ENCODE measurements around the gene S100A1.

S100A1 gene

DNA sequence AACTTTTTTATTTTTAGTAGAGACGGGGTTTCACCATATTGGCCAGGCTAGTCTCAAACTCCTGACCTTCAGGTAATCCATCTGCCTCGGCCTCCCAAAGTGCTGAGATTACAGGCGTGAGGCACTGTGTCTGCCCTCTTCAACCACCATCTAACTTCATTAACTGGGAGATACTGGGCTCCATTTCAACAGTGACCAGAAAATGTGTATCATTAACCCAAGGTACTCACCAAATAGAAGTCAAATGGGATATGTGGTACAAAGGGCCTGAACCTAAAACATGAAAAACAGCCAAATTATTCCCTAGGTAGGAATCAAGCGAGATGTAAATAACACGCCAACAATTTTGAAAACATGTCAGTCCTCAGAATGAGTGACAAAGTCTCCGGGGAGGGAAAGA, 41.4 kb downstream of the S100A1 start:
- DNase-seq (ENCODE audit: low read depth, low spot score), result no peak
- CTCF ChIA-PET, result interaction anchor here (0.8 to 2.5 kb wide), 4 partner anchors 8 to 159 kb away, joined by 3 to 8 read pairs (median 6); partner anchors contain the start of genes NPR1 and SNAPIN
- peak overlapping the region; percentile 89 for H3K4me3 ChIP-seq (ENCODE audit: low read depth, low read length)
- POLR2A ChIA-PET, result no interaction called here
- TF ChIP-seq, protein P1, sequence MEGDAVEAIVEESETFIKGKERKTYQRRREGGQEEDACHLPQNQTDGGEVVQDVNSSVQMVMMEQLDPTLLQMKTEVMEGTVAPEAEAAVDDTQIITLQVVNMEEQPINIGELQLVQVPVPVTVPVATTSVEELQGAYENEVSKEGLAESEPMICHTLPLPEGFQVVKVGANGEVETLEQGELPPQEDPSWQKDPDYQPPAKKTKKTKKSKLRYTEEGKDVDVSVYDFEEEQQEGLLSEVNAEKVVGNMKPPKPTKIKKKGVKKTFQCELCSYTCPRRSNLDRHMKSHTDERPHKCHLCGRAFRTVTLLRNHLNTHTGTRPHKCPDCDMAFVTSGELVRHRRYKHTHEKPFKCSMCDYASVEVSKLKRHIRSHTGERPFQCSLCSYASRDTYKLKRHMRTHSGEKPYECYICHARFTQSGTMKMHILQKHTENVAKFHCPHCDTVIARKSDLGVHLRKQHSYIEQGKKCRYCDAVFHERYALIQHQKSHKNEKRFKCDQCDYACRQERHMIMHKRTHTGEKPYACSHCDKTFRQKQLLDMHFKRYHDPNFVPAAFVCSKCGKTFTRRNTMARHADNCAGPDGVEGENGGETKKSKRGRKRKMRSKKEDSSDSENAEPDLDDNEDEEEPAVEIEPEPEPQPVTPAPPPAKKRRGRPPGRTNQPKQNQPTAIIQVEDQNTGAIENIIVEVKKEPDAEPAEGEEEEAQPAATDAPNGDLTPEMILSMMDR (IDR thresholded peaks at IDR 0.05; ENCODE audit: insufficient read depth, low read length, missing control alignments), result no peak

DNA sequence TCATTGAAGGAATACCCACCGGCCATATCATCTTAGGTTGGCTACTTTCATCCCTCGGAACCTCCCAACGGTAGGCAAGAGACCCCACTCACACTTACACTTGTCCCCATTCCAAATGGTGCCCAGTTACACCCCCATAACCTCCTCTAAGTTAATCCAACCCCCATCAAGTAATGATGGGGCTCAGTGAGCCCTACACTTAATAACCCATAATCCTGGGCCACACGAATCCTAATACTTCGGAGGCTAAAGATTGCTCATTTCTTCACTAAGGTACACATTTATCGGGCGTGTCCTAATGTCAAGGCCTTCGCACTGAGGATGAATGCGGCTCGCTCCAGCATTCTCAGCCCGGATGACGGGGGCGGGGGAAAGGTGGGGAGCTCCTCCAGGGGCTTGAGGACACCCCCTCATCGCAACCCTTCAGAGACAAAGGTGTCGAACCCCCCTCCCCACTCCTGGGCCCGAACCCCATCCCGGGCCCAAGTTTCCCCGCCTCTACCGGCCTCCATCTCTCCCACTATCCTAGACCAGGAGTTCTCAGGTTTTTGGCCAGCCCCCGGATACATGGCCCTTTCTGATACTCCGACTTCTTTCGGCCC, 42.1 kb downstream of the S100A1 start:
- ChIA-PET POLR2A (no interaction called here), CTCF (interaction anchor here (0.9 to 2.6 kb wide), 4 partner anchors 98 to 316 kb away, joined by 3 to 14 read pairs (median 8); partner anchors contain the start of gene RAB13)
- TF ChIP-seq, protein P1 (IDR thresholded peaks at IDR 0.05; ENCODE audit: insufficient read depth, low read length, missing control alignments), result no peak
- peak overlapping the region; percentile 89 for H3K4me3 ChIP-seq (ENCODE audit: low read depth, low read length)
- DNase-seq (ENCODE audit: low read depth, low spot score), result no peak

DNA sequence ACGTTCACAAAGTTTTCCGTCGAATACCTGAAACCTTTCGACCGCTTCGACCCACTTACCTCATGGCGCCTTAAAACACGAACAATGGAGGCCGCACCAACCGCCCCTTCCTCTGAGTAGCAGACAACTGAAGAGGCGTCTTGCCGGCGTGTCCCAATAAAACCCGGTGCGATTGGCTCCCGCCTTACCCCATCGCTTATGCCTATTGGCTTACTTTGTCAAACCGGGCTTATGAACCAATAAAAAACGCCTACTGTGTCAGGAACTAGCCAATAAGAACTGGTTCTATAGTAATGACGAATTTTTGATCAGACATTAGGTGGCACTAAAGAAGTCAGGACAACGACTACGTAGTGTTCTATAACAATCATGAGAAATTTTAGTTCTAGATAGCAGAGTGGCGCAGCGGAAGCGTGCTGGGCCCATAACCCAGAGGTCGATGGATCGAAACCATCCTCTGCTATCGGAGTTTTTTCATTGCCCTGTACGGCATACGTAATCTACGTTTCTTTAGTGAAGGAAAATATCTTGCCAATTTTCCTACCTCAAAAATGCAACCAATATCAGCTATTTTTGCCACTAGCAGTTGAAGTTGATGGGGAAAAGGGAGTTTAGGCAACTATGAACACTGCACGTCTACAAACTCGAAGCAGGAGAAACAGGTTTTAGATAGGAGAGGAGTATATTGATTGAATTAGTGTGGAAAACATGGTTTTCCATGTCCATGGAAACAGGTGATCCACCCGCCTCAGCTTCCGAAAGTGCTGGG, 42.8 kb downstream of the S100A1 start, which contains the start of gene ILF2:
TSS of gene ILF2 (minus strand) at position 135 of the 769 bp plus-strand sequence. CDS start at position 64, 71 bp downstream.
- peak; percentile 100 for DNase-seq (ENCODE audit: low read depth, low spot score)
- peak within 1 kb of the TSS; percentile 89 for H3K4me3 ChIP-seq (ENCODE audit: low read depth, low read length)
- CTCF ChIA-PET, result interaction anchor here (0.8 to 8.9 kb wide), 9 partner anchors 27 to 315 kb away, joined by 3 to 118 read pairs (median 5); partner anchors contain the start of gene RAB13
- POLR2A ChIA-PET, result interaction anchor here (1.0 to 1.4 kb wide), 2 partner anchors 44 to 319 kb away, joined by 3 to 4 read pairs; partner anchors contain the start of gene S100A13
- TF ChIP-seq, protein P1 (IDR thresholded peaks at IDR 0.05; ENCODE audit: insufficient read depth, low read length, missing control alignments), result peak; percentile 3

DNA sequence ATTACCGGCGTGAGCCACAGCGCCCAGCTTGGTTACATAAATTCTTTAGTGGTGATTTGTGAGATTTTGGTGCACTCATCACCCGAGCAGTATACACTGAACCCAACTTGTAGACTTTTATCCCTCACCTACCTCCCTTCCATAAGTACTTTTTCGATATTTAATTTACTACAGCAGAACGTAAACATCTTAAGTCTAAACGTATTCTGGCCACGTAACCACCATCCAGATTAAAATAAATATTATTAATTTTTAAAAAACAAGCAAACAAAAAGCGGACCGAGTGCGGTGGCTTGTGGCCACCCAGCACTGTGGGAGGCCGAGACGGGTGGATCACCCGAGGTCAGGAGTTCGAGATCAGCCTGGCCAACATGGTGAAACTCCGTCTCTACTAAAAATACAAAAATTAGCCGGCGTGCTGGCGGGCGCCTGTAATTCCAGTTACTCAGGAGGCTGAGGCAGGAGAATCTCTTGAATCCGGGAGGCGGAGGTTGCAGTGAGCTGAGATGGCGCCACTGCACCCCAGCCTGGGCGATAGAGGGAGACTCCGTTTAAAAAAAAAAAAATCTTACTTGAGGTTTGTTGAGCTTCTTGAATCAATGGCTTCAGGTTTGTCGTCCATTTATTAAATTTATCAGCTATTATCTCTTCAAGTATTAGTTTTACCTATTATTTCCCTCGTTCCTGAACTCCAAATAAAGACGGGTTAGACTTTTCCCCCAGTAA, 43.6 kb downstream of the S100A1 start:
- ChIA-PET CTCF (interaction anchor here (0.6 to 8.9 kb wide), 15 partner anchors 13 to 315 kb away, joined by 3 to 118 read pairs (median 3); partner anchors contain the start of gene RAB13), POLR2A (interaction anchor here (1.0 to 1.4 kb wide), 2 partner anchors 44 to 318 kb away, joined by 3 to 4 read pairs; partner anchors contain the start of gene S100A13)
- DNase-seq (ENCODE audit: low read depth, low spot score), result peak; percentile 12
- peak overlapping the region; percentile 56 for H3K4me3 ChIP-seq (ENCODE audit: low read depth, low read length)

DNA sequence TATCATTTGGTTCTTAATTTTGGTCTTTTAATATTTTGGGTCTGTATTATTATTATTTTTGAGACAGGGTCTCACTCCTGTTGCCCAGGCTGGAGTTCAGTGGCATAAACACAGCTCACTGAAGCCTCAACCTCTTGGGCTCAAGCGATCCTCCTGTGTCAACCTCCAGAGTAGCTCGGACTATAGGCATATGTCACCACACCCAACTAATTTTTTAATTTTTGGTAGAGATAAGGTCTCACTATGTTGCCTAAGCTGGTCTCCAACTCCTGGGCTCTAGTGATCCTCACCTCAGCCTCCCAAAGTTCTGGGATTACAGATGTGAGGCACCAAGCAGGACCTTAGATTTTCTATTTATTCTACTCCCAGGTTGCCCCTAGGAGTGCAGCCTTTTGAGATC, 45.3 kb downstream of the S100A1 start:
- TF ChIP-seq, protein P1 (IDR thresholded peaks at IDR 0.05; ENCODE audit: insufficient read depth, low read length, missing control alignments), result no peak
- no peak overlapping the region for H3K4me3 ChIP-seq (ENCODE audit: low read depth, low read length)
- DNase-seq (ENCODE audit: low read depth, low spot score), result no peak
- CTCF ChIA-PET, result interaction anchor here (1.1 to 8.9 kb wide), 3 partner anchors 22 to 314 kb away, joined by 3 to 118 read pairs (median 71); partner anchors contain the start of gene RAB13
- POLR2A ChIA-PET, result no interaction called here

DNA sequence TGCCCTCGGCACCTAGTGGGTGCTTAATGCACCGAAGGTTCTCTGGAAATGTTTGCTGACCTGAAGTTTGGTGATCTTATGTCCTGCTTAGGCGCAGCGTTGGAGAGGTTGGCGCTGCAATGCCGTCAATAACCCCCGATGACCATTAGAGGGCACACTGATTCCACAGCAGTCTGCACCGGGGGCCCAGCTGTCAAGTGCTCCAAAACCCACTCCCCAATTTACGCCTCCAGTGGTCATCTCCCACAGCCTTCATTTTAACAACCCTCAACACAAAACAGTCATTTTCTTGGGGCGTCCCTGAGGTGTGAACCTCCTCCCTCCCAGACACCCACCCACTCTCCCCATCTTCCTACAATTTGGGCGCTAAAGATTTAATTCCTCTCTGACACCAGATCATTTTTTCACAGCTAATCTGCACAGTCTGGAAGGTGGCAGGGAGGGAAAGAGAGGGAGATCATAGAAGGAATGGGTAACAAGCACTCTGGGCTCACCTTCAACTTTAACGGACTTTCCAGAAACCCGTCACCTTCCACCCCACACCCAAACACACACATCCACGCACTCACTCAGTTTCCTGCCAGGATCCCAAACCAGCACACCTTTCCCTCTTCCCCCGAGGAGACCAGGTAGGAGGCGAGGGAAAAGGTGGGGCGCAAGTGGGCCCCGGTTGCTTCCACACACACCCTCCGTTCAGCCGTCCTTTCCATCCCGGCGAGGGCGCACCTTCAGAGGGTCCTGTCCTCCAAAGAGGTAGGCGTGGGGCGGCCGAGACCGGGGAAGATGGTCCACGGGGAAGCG, 49.7 kb downstream of the S100A1 start:
- TF ChIP-seq, protein P1 (IDR thresholded peaks at IDR 0.05; ENCODE audit: insufficient read depth, low read length, missing control alignments), result peak; percentile 92
- no peak for DNase-seq (ENCODE audit: low read depth, low spot score)
- ChIA-PET CTCF (interaction anchor here (0.6 to 8.9 kb wide), 39 partner anchors 10 to 315 kb away, joined by 3 to 118 read pairs (median 5); partner anchors contain the start of genes CREB3L4, DENND4B, INTS3 and RAB13), POLR2A (no interaction called here)
- H3K4me3 ChIP-seq (ENCODE audit: low read depth, low read length), result peak overlapping the region; percentile 39

All from AG04449 (cell line).